Glomerular visceral epithelial cell (primary cell): ENCODE data around the gene MYO10.
"Not testable (repeated sequence)": the region's sequence is repeated elsewhere in the genome, so short reads cannot be mapped to it uniquely, and the experiment has no call there.

Experiments used
- DNase-seq: peaks from one replicate; pipeline ENCODE4 v3.0.0-alpha.2; 2016; ENCODE audit errors: extremely low spot score

MYO10 gene

GRCh38 chr5:16784843-16785791, 151.0 kb downstream of the MYO10 start:
- peak; percentile 12 for DNase-seq

- DNase-seq = peak; percentile 83
Observed at GRCh38 chr5:16784088-16784487, 152.0 kb downstream of the MYO10 start.

- DNase-seq = no peak
Observed at GRCh38 chr5:16781828-16782626, 154.1 kb downstream of the MYO10 start.

GRCh38 chr5:16780325-16780724, 155.8 kb downstream of the MYO10 start:
- DNase-seq = no peak

GRCh38 chr5:16777432-16777831, 158.7 kb downstream of the MYO10 start:
- no peak for DNase-seq

- DNase-seq = no peak
Observed at GRCh38 chr5:16776611-16777251, 159.4 kb downstream of the MYO10 start.

GRCh38 chr5:16774806-16775205, 161.3 kb downstream of the MYO10 start:
- no peak for DNase-seq

GRCh38 chr5:16773991-16774390, 162.1 kb downstream of the MYO10 start:
- DNase-seq = no peak

- DNase-seq = no peak
Observed at GRCh38 chr5:16772556-16772955, 163.5 kb downstream of the MYO10 start.

- DNase-seq = no peak
Observed at GRCh38 chr5:16768184-16768583, 167.9 kb downstream of the MYO10 start.

GRCh38 chr5:16763211-16763610, 172.9 kb downstream of the MYO10 start:
- DNase-seq = no peak

GRCh38 chr5:16759147-16759773, 176.8 kb downstream of the MYO10 start:
- DNase-seq = no peak

- DNase-seq = no peak
Observed at GRCh38 chr5:16757989-16758501, 178.0 kb downstream of the MYO10 start.

GRCh38 chr5:16757577-16757976, 178.5 kb downstream of the MYO10 start:
- not testable (repeated sequence) for DNase-seq

- DNase-seq = no peak
Observed at GRCh38 chr5:16757146-16757545, 178.9 kb downstream of the MYO10 start.

GRCh38 chr5:16756692-16757091, 179.4 kb downstream of the MYO10 start:
- DNase-seq = no peak

GRCh38 chr5:16755641-16756040, 180.4 kb downstream of the MYO10 start:
- DNase-seq = no peak

GRCh38 chr5:16754601-16755000, 181.5 kb downstream of the MYO10 start:
- DNase-seq = no peak

- DNase-seq = no peak
Observed at GRCh38 chr5:16754086-16754485, 182.0 kb downstream of the MYO10 start.

- no peak for DNase-seq
Observed at GRCh38 chr5:16750445-16750844, 185.6 kb downstream of the MYO10 start.

- no peak for DNase-seq
Observed at GRCh38 chr5:16749626-16750025, 186.5 kb downstream of the MYO10 start.
